Measurements from ENCODE around the gene TCP1.

The TCP1 gene

GRCh38 chr6:159805440-159806020, 16.1 kb upstream of the TCP1 start:
- H2BK5ac ChIP-seq (ENCODE audit: low read length) = no peak overlapping the region

DNA sequence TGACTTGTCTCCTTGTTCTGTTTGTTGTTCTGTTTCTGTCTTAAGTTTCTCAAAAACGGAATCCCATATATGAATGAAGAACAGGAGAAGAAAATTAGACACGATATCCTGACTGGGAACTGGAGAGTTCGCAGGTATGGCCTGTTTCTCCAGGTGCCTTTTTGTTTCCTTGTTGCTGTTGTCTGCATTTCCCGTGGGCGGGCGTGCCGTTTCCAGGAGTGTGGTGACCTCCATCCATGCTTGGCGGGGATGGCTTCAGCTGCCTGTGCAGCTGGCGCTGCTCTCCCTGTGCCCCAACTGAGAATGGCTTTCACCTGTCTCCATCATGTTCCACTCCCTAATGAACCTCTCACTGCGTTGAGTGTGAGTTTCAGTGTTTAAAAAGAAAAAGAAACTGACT, 15.1 kb upstream of the TCP1 start:
- H2BK15ac ChIP-seq (replicated peaks; ENCODE audit: low read depth) = no peak overlapping the region
- H4K8ac ChIP-seq (ENCODE audit: low read depth, low read length) = no peak overlapping the region
- no peaks in the 10 kb centered on the region for H3K4me1 ChIP-seq (ENCODE audit: control insufficient read depth, low read depth, low read length)
- no peaks in the 10 kb centered on the region for H3K79me2 ChIP-seq (ENCODE audit: control insufficient read depth, insufficient read depth, low read length)
- no peak overlapping the region for H3K9ac ChIP-seq (ENCODE audit: low read length)
- no peak overlapping the region for H2BK5ac ChIP-seq (ENCODE audit: low read length)
- H2AK5ac ChIP-seq (ENCODE audit: low read length) = no peak overlapping the region
- no peak overlapping the region for H3K4ac ChIP-seq (ENCODE audit: low read depth, low read length)
- no peak overlapping the region for H3K23ac ChIP-seq (ENCODE audit: low read length)
- H3K4me2 ChIP-seq (ENCODE audit: low read length) = no peak overlapping the region
- no peak for DNase-seq
- no CpG with 5 or more reads among the region's 10 CpGs for WGBS (ENCODE audit: extremely low coverage, insufficient coverage, low lambda C conversion rate)
- no peak overlapping the region for H4K5ac ChIP-seq (ENCODE audit: low read length)
- no peaks in the 10 kb centered on the region for H3K79me1 ChIP-seq (ENCODE audit: low read length)
- no peak overlapping the region for H3K56ac ChIP-seq (ENCODE audit: low read length)
- no peak overlapping the region for H3K4me3 ChIP-seq (ENCODE audit: low read length)
- H3K27me3 ChIP-seq (ENCODE audit: insufficient read depth, low read length, poor library complexity) = no peaks in the 10 kb centered on the region
- no peak overlapping the region for H2BK120ac ChIP-seq (ENCODE audit: low read depth, low read length)
- H3K18ac ChIP-seq (ENCODE audit: low read length) = no peak overlapping the region
- peaks cover 2% of the 10 kb centered on the region for H3K36me3 ChIP-seq (ENCODE audit: control insufficient read depth, insufficient read depth, low read length)
- no peak overlapping the region for H3K27ac ChIP-seq (ENCODE audit: low read depth, low read length)

More at GRCh38 chr6:159805440-159806020, 16.1 kb upstream of the TCP1 start:
- no peak overlapping the region for H3K4me3 ChIP-seq (ENCODE audit: low read length)
- no peak overlapping the region for H3K9ac ChIP-seq (ENCODE audit: low read length)
- H3K4me1 ChIP-seq (ENCODE audit: control insufficient read depth, low read depth, low read length) = no peaks in the 10 kb centered on the region
- no peak overlapping the region for H3K23ac ChIP-seq (ENCODE audit: low read length)
- H3K4me2 ChIP-seq (ENCODE audit: low read length) = no peak overlapping the region
- H3K27ac ChIP-seq (ENCODE audit: low read depth, low read length) = no peak overlapping the region
- H3K18ac ChIP-seq (ENCODE audit: low read length) = no peak overlapping the region
- WGBS (ENCODE audit: extremely low coverage, insufficient coverage, low lambda C conversion rate) = no CpG with 5 or more reads among the region's 6 CpGs
- no peak overlapping the region for H3K4ac ChIP-seq (ENCODE audit: low read depth, low read length)
- H2AK5ac ChIP-seq (ENCODE audit: low read length) = no peak overlapping the region
- H4K8ac ChIP-seq (ENCODE audit: low read depth, low read length) = no peak overlapping the region
- H3K79me2 ChIP-seq (ENCODE audit: control insufficient read depth, insufficient read depth, low read length) = no peaks in the 10 kb centered on the region
- no peaks in the 10 kb centered on the region for H3K27me3 ChIP-seq (ENCODE audit: insufficient read depth, low read length, poor library complexity)
- no peak overlapping the region for H2BK15ac ChIP-seq (replicated peaks; ENCODE audit: low read depth)
- no peaks in the 10 kb centered on the region for H3K79me1 ChIP-seq (ENCODE audit: low read length)
- no peak overlapping the region for H2BK120ac ChIP-seq (ENCODE audit: low read depth, low read length)
- H3K56ac ChIP-seq (ENCODE audit: low read length) = no peak overlapping the region
- peak; percentile 54 for DNase-seq
- no peaks in the 10 kb centered on the region for H3K36me3 ChIP-seq (ENCODE audit: control insufficient read depth, insufficient read depth, low read length)
- no peak overlapping the region for H4K5ac ChIP-seq (ENCODE audit: low read length)

DNA sequence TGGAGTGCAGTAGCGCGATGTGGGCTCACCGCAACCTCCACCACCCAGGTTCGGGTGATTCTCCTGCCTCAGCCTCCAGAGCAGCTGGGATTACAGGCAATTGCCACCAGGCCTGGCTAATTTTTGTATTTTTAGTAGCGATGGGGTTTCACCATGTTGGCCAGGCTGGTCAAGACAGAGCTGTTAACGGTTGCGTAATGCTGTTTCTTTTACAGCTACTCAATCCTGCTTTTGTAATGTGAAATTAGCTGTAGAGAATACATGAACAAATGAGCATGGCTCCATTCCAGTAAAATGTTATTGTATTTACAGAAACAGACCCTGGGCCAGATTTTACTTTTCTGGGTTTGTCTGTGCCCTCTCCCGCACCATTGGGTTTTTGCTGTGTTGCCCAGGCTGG, 12.5 kb upstream of the TCP1 start:
- H3K4me2 ChIP-seq (ENCODE audit: low read length) = no peak overlapping the region
- H4K8ac ChIP-seq (ENCODE audit: low read depth, low read length) = no peak overlapping the region
- no peak overlapping the region for H3K9ac ChIP-seq (ENCODE audit: low read length)
- H2AK5ac ChIP-seq (ENCODE audit: low read length) = no peak overlapping the region
- no peaks in the 10 kb centered on the region for H3K79me2 ChIP-seq (ENCODE audit: control insufficient read depth, insufficient read depth, low read length)
- no peak overlapping the region for H2BK5ac ChIP-seq (ENCODE audit: low read length)
- H3K23ac ChIP-seq (ENCODE audit: low read length) = no peak overlapping the region
- H2BK15ac ChIP-seq (replicated peaks; ENCODE audit: low read depth) = no peak overlapping the region
- no peaks in the 10 kb centered on the region for H3K4me1 ChIP-seq (ENCODE audit: control insufficient read depth, low read depth, low read length)
- no peak overlapping the region for H4K5ac ChIP-seq (ENCODE audit: low read length)
- H3K4ac ChIP-seq (ENCODE audit: low read depth, low read length) = no peak overlapping the region
- H3K79me1 ChIP-seq (ENCODE audit: low read length) = no peaks in the 10 kb centered on the region
- no peak for DNase-seq
- H2BK120ac ChIP-seq (ENCODE audit: low read depth, low read length) = no peak overlapping the region
- no CpG with 5 or more reads among the region's 8 CpGs for WGBS (ENCODE audit: extremely low coverage, insufficient coverage, low lambda C conversion rate)
- no peaks in the 10 kb centered on the region for H3K27me3 ChIP-seq (ENCODE audit: insufficient read depth, low read length, poor library complexity)
- H3K36me3 ChIP-seq (ENCODE audit: control insufficient read depth, insufficient read depth, low read length) = peaks cover 5% of the 10 kb centered on the region
- H3K56ac ChIP-seq (ENCODE audit: low read length) = no peak overlapping the region
- H3K18ac ChIP-seq (ENCODE audit: low read length) = no peak overlapping the region
- no peak overlapping the region for H3K4me3 ChIP-seq (ENCODE audit: low read length)
- H3K27ac ChIP-seq (ENCODE audit: low read depth, low read length) = no peak overlapping the region

DNA sequence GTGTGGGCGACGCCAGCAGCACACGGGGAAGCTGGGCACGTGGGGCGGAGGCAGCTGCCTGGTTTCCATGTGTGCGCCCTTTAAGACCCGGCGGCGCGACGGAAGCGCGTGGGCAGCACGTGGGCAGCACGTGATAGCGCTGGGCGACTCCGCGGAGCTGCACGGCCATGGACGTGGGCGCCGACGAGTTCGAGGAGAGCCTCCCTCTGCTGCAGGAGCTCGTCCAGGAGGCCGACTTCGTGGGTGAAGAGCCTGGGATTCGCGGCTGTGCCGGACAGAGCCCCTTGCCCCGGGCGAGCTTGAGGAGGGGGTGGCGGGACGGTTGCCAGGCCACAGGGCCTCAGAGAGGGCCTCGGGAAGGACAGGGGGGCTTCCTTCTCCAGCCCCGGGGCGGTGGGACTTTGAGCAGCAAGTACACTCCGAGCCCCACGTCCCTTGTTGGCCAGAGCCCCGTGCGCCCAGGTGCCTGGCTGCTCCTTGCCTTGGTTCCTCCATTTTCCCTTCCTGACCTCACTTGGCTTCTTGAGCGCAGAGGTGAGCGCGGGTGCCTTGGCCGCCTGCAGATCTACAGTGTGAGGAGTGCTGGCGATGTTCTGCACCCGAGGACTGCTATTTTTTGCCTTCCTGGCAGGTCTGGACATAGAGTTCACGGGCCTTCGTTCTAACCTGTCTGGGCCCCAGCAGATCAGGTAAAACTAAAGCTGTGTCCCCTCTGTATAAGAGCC, 10.9 kb upstream of the TCP1 start, which contains the start of gene PNLDC1:
Gene PNLDC1, plus strand, starts transcription at position 136 of the 725 bp plus-strand sequence. Its CDS starts 32 bp downstream, at position 168.
- H2BK5ac ChIP-seq (ENCODE audit: low read length) = no peak within 1 kb of the TSS
- H3K79me1 ChIP-seq (ENCODE audit: low read length) = no peaks in the 10 kb centered on the region
- H3K27ac ChIP-seq (ENCODE audit: low read depth, low read length) = no peak within 1 kb of the TSS
- no peaks in the 10 kb centered on the region for H3K4me1 ChIP-seq (ENCODE audit: control insufficient read depth, low read depth, low read length)
- no peak within 1 kb of the TSS for H3K4ac ChIP-seq (ENCODE audit: low read depth, low read length)
- no CpG with 5 or more reads among the region's 50 CpGs for WGBS (ENCODE audit: extremely low coverage, insufficient coverage, low lambda C conversion rate)
- no peak within 1 kb of the TSS for H3K23ac ChIP-seq (ENCODE audit: low read length)
- H3K9ac ChIP-seq (ENCODE audit: low read length) = no peak within 1 kb of the TSS
- H3K4me3 ChIP-seq (ENCODE audit: low read length) = no peak within 1 kb of the TSS
- no peak within 1 kb of the TSS for H3K56ac ChIP-seq (ENCODE audit: low read length)
- no peaks in the 10 kb centered on the region for H3K79me2 ChIP-seq (ENCODE audit: control insufficient read depth, insufficient read depth, low read length)
- no peak within 1 kb of the TSS for H3K18ac ChIP-seq (ENCODE audit: low read length)
- H2AK5ac ChIP-seq (ENCODE audit: low read length) = no peak within 1 kb of the TSS
- peaks cover 5% of the 10 kb centered on the region for H3K36me3 ChIP-seq (ENCODE audit: control insufficient read depth, insufficient read depth, low read length)
- H4K8ac ChIP-seq (ENCODE audit: low read depth, low read length) = no peak within 1 kb of the TSS
- no peak within 1 kb of the TSS for H2BK120ac ChIP-seq (ENCODE audit: low read depth, low read length)
- no peaks in the 10 kb centered on the region for H3K27me3 ChIP-seq (ENCODE audit: insufficient read depth, low read length, poor library complexity)
- no peak for DNase-seq
- no peak within 1 kb of the TSS for H3K4me2 ChIP-seq (ENCODE audit: low read length)
- no peak within 1 kb of the TSS for H4K5ac ChIP-seq (ENCODE audit: low read length)
- no peak within 1 kb of the TSS for H2BK15ac ChIP-seq (replicated peaks; ENCODE audit: low read depth)

GRCh38 chr6:159797554-159797953, 8.2 kb upstream of the TCP1 start:
- Histone ChIP-seq H3K27ac (ENCODE audit: low read depth, low read length) (no peak overlapping the region), H3K27me3 (ENCODE audit: insufficient read depth, low read length, poor library complexity) (no peaks in the 10 kb centered on the region), H3K4me1 (ENCODE audit: control insufficient read depth, low read depth, low read length) (no peaks in the 10 kb centered on the region), H3K9ac (ENCODE audit: low read length) (no peak overlapping the region), H2BK15ac (replicated peaks; ENCODE audit: low read depth) (no peak overlapping the region), H4K8ac (ENCODE audit: low read depth, low read length) (no peak overlapping the region), H4K5ac (ENCODE audit: low read length) (no peak overlapping the region), H2BK5ac (ENCODE audit: low read length) (no peak overlapping the region), H3K4me3 (ENCODE audit: low read length) (no peak overlapping the region), H2BK120ac (ENCODE audit: low read depth, low read length) (no peak overlapping the region), H3K4me2 (ENCODE audit: low read length) (no peak overlapping the region), H3K56ac (ENCODE audit: low read length) (no peak overlapping the region), H3K36me3 (ENCODE audit: control insufficient read depth, insufficient read depth, low read length) (peaks cover 5% of the 10 kb centered on the region), H3K18ac (ENCODE audit: low read length) (no peak overlapping the region), H3K4ac (ENCODE audit: low read depth, low read length) (no peak overlapping the region), H3K23ac (ENCODE audit: low read length) (no peak overlapping the region), H3K79me1 (ENCODE audit: low read length) (peaks cover under 1% of the 10 kb centered on the region), H3K79me2 (ENCODE audit: control insufficient read depth, insufficient read depth, low read length) (peaks cover 5% of the 10 kb centered on the region), H2AK5ac (ENCODE audit: low read length) (no peak overlapping the region)
- no CpG with 5 or more reads among the region's 1 CpG for WGBS (ENCODE audit: extremely low coverage, insufficient coverage, low lambda C conversion rate)
- no peak for DNase-seq

Measured in mesendoderm (in vitro differentiated cells).